Brain pericyte (primary cell): ENCODE data around the gene ZBTB48.

Source experiments
- DNase-seq: peaks from one replicate; pipeline ENCODE4 v3.0.0-alpha.2; 2012; ENCODE audit warnings: low read depth, low spot score

Gene ZBTB48

GRCh38 chr1:6572653-6573383, 7.0 kb upstream of the ZBTB48 start:
- no peak for DNase-seq

GRCh38 chr1:6574025-6574620, 5.7 kb upstream of the ZBTB48 start:
- no peak for DNase-seq

- no peak for DNase-seq
Observed at GRCh38 chr1:6574818-6575217, 5.0 kb upstream of the ZBTB48 start.

DNA sequence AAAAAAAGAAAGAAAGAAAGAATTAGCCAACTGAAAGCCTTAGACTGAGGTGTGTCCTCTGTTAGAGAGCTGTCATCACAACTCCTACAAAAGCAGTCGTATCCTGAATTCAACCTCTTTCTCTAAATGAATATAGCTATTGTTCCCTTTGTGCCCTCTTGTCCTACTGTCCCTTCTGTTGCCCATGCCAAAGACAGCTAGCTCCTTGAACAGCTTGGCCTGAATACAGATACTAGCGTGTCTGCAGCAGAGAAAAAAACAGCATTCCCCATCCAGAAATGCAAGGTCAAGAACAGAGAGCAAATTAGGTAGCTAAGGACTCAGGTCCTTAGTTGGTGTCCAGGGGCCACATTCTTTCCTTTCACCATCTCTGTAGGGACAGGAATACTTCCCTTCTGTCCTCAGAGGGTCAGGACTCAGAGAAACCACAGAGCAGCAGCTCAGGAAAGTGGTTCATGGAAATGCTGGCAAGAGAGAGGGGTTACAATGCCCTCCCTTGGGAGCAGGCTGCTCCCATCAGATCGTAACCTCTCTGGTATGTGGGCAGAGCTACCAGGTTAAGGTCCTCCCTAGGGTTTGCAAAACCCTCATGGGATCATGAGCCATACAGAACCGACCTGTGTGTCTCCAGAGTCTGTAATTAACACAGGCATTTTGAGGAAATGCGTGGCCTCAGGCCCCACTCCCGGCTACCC, 1.8 kb upstream of the ZBTB48 start:
- no peak for DNase-seq

DNA sequence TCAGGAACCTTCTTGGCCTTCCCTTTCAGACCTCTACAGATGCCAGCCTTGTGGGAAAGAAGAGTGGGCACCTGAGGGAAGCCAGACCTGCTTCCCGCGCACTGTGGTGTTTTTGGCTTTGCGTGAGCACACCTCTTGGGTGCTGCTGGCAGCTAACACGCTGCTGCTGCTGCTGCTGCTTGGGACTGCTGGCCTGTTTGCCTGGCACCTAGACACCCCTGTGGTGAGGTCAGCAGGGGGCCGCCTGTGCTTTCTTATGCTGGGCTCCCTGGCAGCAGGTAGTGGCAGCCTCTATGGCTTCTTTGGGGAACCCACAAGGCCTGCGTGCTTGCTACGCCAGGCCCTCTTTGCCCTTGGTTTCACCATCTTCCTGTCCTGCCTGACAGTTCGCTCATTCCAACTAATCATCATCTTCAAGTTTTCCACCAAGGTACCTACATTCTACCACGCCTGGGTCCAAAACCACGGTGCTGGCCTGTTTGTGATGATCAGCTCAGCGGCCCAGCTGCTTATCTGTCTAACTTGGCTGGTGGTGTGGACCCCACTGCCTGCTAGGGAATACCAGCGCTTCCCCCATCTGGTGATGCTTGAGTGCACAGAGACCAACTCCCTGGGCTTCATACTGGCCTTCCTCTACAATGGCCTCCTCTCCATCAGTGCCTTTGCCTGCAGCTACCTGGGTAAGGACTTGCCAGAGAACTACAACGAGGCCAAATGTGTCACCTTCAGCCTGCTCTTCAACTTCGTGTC, 995 bp upstream of the ZBTB48 start:
- no peak for DNase-seq

DNA sequence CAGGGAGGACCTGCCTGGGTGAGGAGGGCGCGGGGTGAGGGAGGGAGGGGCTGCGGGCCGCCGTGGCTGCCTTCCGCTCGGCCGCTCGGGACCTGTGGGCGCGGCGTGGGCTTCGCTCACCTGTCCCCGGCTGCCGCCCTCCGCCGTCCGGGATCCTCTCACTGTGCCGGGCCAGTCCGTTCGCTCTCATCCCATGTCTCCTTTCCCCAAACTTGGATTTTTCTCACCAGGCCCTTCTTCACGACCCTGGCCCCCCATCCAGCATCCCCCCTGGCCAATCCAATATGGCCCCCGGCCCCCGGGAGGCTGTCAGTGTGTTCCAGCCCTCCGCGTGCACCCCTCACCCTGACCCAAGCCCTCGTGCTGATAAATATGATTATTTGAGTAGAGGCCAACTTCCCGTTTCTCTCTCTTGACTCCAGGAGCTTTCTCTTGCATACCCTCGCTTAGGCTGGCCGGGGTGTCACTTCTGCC, 362 bp downstream of the ZBTB48 start:
- no peak for DNase-seq

DNA sequence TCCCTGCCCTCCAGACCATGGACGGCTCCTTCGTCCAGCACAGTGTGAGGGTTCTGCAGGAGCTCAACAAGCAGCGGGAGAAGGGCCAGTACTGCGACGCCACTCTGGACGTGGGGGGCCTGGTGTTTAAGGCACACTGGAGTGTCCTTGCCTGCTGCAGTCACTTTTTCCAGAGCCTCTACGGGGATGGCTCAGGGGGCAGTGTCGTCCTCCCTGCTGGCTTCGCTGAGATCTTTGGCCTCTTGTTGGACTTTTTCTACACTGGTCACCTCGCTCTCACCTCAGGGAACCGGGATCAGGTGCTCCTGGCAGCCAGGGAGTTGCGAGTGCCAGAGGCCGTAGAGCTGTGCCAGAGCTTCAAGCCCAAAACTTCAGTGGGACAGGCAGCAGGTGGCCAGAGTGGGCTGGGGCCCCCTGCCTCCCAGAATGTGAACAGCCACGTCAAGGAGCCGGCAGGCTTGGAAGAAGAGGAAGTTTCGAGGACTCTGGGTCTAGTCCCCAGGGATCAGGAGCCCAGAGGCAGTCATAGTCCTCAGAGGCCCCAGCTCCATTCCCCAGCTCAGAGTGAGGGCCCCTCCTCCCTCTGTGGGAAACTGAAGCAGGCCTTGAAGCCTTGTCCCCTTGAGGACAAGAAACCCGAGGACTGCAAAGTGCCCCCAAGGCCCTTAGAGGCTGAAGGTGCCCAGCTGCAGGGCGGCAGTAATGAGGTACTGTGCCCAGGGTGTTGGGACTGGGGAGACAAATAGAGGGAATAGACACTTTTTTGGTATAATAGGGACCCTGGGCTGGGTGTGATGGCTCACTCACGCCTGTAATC, 1.0 kb downstream of the ZBTB48 start:
- no peak for DNase-seq

- DNase-seq, result no peak
Observed at GRCh38 chr1:6581561-6582305, 1.9 kb downstream of the ZBTB48 start.

- DNase-seq, result no peak
Observed at GRCh38 chr1:6582370-6582769, 2.6 kb downstream of the ZBTB48 start.

- DNase-seq, result no peak
Observed at GRCh38 chr1:6584126-6585080, 4.6 kb downstream of the ZBTB48 start.

DNA sequence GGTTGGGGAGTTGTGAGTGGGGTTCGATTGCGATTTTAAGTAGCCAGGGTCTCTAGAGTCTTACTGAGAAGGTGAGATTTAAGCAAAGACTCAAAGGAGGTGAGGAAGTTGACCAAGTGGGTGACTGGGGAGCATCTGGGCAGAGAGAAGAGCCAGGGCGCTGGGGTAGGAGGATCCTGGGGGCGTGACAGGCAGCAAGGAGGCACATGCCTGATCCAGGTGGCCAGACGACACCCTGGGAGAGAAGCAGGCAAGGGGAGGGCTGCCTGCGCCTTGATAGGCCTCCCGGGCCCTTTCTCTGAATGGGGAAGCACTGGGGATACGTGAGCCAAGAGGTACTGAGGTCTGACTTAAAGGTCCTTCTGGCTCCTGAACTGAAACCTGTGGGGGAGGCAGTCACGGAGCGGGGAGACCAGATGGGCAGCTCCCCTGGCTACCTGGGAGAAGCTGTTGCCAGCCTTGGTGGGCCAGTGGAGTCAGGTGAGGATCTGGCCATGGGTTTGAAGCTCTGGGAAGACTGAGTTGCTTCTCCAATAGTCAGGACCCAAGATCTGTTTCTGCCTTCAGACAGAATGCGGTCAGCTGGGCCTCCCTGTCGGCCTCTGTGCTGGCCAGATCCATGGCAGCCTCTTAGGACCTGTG, 5.4 kb downstream of the ZBTB48 start:
- no peak for DNase-seq

GRCh38 chr1:6585841-6586240, 6.0 kb downstream of the ZBTB48 start:
- DNase-seq, result no peak

GRCh38 chr1:6586404-6586816, 6.6 kb downstream of the ZBTB48 start:
- DNase-seq, result no peak

- no peak for DNase-seq
Observed at GRCh38 chr1:6587261-6588005, 7.6 kb downstream of the ZBTB48 start.

DNA sequence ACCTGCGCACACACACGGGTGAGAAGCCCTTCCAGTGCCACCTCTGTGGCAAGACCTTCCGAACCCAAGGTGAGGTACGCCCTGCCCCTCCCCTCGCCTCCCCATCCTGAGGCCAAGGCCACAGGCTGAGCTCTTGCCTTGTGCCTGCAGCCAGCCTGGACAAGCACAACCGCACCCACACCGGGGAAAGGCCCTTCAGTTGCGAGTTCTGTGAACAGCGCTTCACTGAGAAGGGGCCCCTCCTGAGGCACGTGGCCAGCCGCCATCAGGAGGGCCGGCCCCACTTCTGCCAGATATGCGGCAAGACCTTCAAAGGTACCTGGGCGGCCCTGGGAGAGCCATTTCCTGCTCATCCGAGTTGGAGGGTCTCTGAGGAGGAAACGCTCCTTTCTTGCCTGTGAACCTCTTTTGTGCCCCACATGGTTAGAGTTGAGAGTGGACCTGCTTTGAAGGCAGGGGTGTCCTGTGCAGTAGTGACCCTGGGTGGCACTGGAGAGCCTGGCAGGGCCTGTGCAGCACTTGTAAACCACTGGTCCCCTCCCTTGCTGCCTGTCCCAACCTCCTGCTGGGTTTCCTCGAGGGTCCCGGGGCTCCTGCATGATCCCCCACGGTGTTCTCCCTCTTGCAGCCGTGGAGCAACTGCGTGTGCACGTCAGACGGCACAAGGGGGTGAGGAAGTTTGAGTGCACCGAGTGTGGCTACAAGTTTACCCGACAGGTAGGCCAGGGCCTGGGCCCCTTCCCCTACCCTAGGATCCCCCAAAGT, 8.5 kb downstream of the ZBTB48 start:
- no peak for DNase-seq

- no peak for DNase-seq
Observed at GRCh38 chr1:6588893-6589520, 9.2 kb downstream of the ZBTB48 start.

- DNase-seq, result no peak
Observed at GRCh38 chr1:6590046-6590445, 10.3 kb downstream of the ZBTB48 start.
